H1 (cell line): ENCODE measurements around the gene ALDH5A1. TPM values are rescaled to one million over a fixed set of nuclear protein-coding genes. Genes with fewer than 3 reads are reported as not detected.

Experiments
- CTCF ChIA-PET: fragments of 300-600 bp; sonication (Branson Sonifier 250); formaldehyde crosslinking; loops from one replicate; lab custom pipeline; 2021; ENCODE audit not compliant: partially characterized antibody; lab: Charles Lee
- POLR2A ChIA-PET: fragments of 300-600 bp; sonication (Branson Sonifier 250); formaldehyde crosslinking; loops from one replicate; lab custom pipeline; 2021; ENCODE audit warnings: inconsistent platforms; ENCODE audit not compliant: partially characterized antibody; lab: Charles Lee
- DNase-seq, 2 experiments: peaks; one replicate each; pipeline versions ENCODE4 v3.0.0 to v3.0.0-alpha.2; 2010 to 2022; ENCODE audit warnings: low spot score in 2 of 2, low read depth in 1 of 2, mixed read lengths in 1 of 2
- FAIRE-seq: peaks from 2 replicates; lab custom pipeline; 2011; peaks lifted over from hg19 to GRCh38; lab: Jason Lieb, UNC
- H2AFZ ChIP-seq: 2 replicates; pipeline ENCODE4 v1.8.1; 2012; ENCODE audit warnings: low read length, inconsistent platforms
- H2AK5ac ChIP-seq: 2 replicates; pipeline ENCODE4 v1.6.1; 2013; ENCODE audit warnings: low read depth, low read length
- H2BK120ac ChIP-seq: replicated peaks from 2 replicates; pipeline ENCODE3; 2013; ENCODE audit warnings: low read depth, low read length, inconsistent platforms
- H2BK12ac ChIP-seq: 2 replicates; pipeline ENCODE4 v1.6.1; 2013; ENCODE audit warnings: low read depth, low read length
- H2BK15ac ChIP-seq: 2 replicates; pipeline ENCODE4 v1.6.1; 2013; ENCODE audit warnings: low read length
- H2BK20ac ChIP-seq: 2 replicates; pipeline ENCODE4 v1.6.1; 2013; ENCODE audit warnings: low read length
- H2BK5ac ChIP-seq: 2 replicates; pipeline ENCODE4 v1.6.1; 2013; ENCODE audit warnings: low read depth, low read length
- H3K14ac ChIP-seq: 2 replicates; pipeline ENCODE4 v1.6.1; 2013; ENCODE audit warnings: inconsistent platforms; ENCODE audit not compliant: insufficient read length
- H3K18ac ChIP-seq: 2 replicates; pipeline ENCODE4 v1.6.1; 2013; ENCODE audit warnings: low read length; ENCODE audit errors: extremely low read depth
- H3K23ac ChIP-seq: 2 replicates; pipeline ENCODE4 v1.6.1; 2013; ENCODE audit warnings: inconsistent platforms; ENCODE audit not compliant: insufficient read length
- H3K23me2 ChIP-seq: 2 replicates; pipeline ENCODE4 v1.6.1; 2013; ENCODE audit warnings: low read depth, low read length
- H3K27ac ChIP-seq: 2 replicates; pipeline ENCODE4 v1.6.1; 2011; ENCODE audit warnings: low read depth, low read length, inconsistent platforms
- H3K27me3 ChIP-seq, 4 experiments: replicated peaks in 1 of 4; 1 replicate in 1 of 4; 2 replicates in 3 of 4; pipeline versions ENCODE4 v1.6.1 to v1.8.1; 2011 to 2013; ENCODE audit warnings: low read length in 3 of 4, mild to moderate bottlenecking in 3 of 4, inconsistent platforms in 2 of 4, mixed read lengths in 2 of 4, moderate library complexity in 1 of 4; ENCODE audit not compliant: control insufficient read depth in 3 of 4, insufficient read depth in 3 of 4; ENCODE audit errors: extremely low read depth in 1 of 4
- H3K36me3 ChIP-seq, 4 experiments: 2 replicates each; pipeline versions ENCODE4 v1.6.1 to v1.8.1; 2011 to 2013; ENCODE audit warnings: mild to moderate bottlenecking in 4 of 4, low read length in 3 of 4, moderate library complexity in 2 of 4, control low read depth in 1 of 4, inconsistent platforms in 1 of 4; ENCODE audit not compliant: insufficient read depth in 4 of 4, control insufficient read depth in 2 of 4
- H3K4ac ChIP-seq: replicated peaks from 2 replicates; pipeline ENCODE3; 2013; ENCODE audit warnings: low read length, low read depth, mixed read lengths, inconsistent platforms; ENCODE audit not compliant: insufficient read length
- H3K4me1 ChIP-seq, 4 experiments: replicated peaks in 1 of 4; 1 replicate in 1 of 4; 2 replicates in 3 of 4; pipeline versions ENCODE4 v1.6.1 to v1.8.1; 2011 to 2013; ENCODE audit warnings: low read length in 3 of 4, inconsistent platforms in 2 of 4, mixed read lengths in 1 of 4; ENCODE audit not compliant: insufficient read depth in 4 of 4, control insufficient read depth in 3 of 4
- H3K4me2 ChIP-seq, 2 experiments: 2 replicates each; pipeline versions ENCODE4 v1.6.1 to v1.8.1; 2011 to 2013; ENCODE audit warnings: low read depth in 2 of 2, low read length in 2 of 2, control low read depth in 1 of 2, inconsistent platforms in 1 of 2, mild to moderate bottlenecking in 1 of 2; ENCODE audit not compliant: insufficient read depth in 1 of 2
- H3K4me3 ChIP-seq, 4 experiments: fragments of 200-600, 300-600 bp in 1 of 4; sonication (generic), shearing (Covaris generic), sonication (Bioruptor Twin) in 1 of 4; 2 replicates each; pipeline versions ENCODE4 v1.5.1 to v1.8.1; 2011 to 2016; ENCODE audit warnings: low read length in 4 of 4, low read depth in 3 of 4, control low read depth in 2 of 4, inconsistent platforms in 2 of 4, mild to moderate bottlenecking in 2 of 4, mixed read lengths in 1 of 4, moderate library complexity in 1 of 4; ENCODE audit not compliant: insufficient read depth in 2 of 4; ENCODE audit errors: extremely low read depth in 1 of 4
- H3K56ac ChIP-seq: replicated peaks from 2 replicates; pipeline ENCODE3; 2013; ENCODE audit warnings: low read depth, mild to moderate bottlenecking, mixed read lengths, low read length, inconsistent platforms; ENCODE audit not compliant: insufficient read length
- H3K79me1 ChIP-seq: 2 replicates; pipeline ENCODE4 v1.6.1; 2013; ENCODE audit warnings: low read depth, low read length, control low read depth
- H3K79me2 ChIP-seq, 2 experiments: 2 replicates each; pipeline versions ENCODE4 v1.6.1 to v1.8.1; 2012 to 2013; ENCODE audit warnings: low read length in 2 of 2, mild to moderate bottlenecking in 2 of 2, inconsistent platforms in 1 of 2; ENCODE audit not compliant: insufficient read depth in 2 of 2, control insufficient read depth in 1 of 2
- H3K9ac ChIP-seq, 4 experiments: replicated peaks in 1 of 4; 1 replicate in 1 of 4; 2 replicates in 3 of 4; pipeline versions ENCODE4 v1.6.1 to v1.8.1; 2011 to 2013; ENCODE audit warnings: low read depth in 3 of 4, low read length in 3 of 4, control low read depth in 2 of 4, mild to moderate bottlenecking in 2 of 4, moderate library complexity in 2 of 4, inconsistent platforms in 1 of 4; ENCODE audit errors: extremely low read depth in 1 of 4
- H3K9me3 ChIP-seq, 2 experiments: 2 replicates each; pipeline versions ENCODE4 v1.6.1 to v1.8.1; 2012 to 2013; ENCODE audit warnings: mild to moderate bottlenecking in 2 of 2, moderate library complexity in 2 of 2, control low read depth in 1 of 2, inconsistent platforms in 1 of 2, low read depth in 1 of 2, low read length in 1 of 2, mixed read lengths in 1 of 2; ENCODE audit not compliant: insufficient read depth in 2 of 2
- H4K20me1 ChIP-seq, 2 experiments: replicated peaks in 1 of 2; 2 replicates each; pipeline versions ENCODE3 to v1.8.1; 2011 to 2013; ENCODE audit warnings: inconsistent platforms in 2 of 2, low read length in 2 of 2, mild to moderate bottlenecking in 1 of 2; ENCODE audit not compliant: insufficient read depth in 2 of 2, control insufficient read depth in 1 of 2
- H4K5ac ChIP-seq: 2 replicates; pipeline ENCODE4 v1.6.1; 2013; ENCODE audit warnings: low read length, low read depth, mixed read lengths, inconsistent platforms; ENCODE audit not compliant: insufficient read length
- H4K8ac ChIP-seq: 2 replicates; pipeline ENCODE4 v1.8.0; 2013; ENCODE audit warnings: mild to moderate bottlenecking, moderate library complexity, low read length, inconsistent platforms; ENCODE audit not compliant: insufficient read depth; ENCODE audit errors: extremely low read depth
- H4K91ac ChIP-seq: replicated peaks from 2 replicates; pipeline ENCODE3; 2013; ENCODE audit warnings: low read length, mixed read lengths, inconsistent platforms; ENCODE audit not compliant: insufficient read length
- CEBPB ChIP-seq: IDR thresholded peaks from 2 replicates; pipeline ENCODE4 v1.6.1; 2012; ENCODE audit warnings: low read depth, low read length
- KDM4A ChIP-seq: IDR thresholded peaks from one replicate; pipeline ENCODE4 v1.7.1; 2012; ENCODE audit warnings: low read depth, mild to moderate bottlenecking, moderate library complexity, low read length, inconsistent platforms; ENCODE audit not compliant: severe bottlenecking
- RNF2 ChIP-seq: fragments of 200-900, 300-1000 bp; sonication (generic); IDR thresholded peaks from 2 replicates; pipeline ENCODE4 v1.7.1; 2016; ENCODE audit warnings: borderline replicate concordance, low read depth, mild to moderate bottlenecking, antibody characterized with exemption, low read length; ENCODE audit not compliant: poor library complexity, severe bottlenecking; ENCODE audit errors: missing control alignments
- WGBS, 2 experiments: shearing (Covaris generic) in 1 of 2; methylation state at CpG; one replicate each; pipeline versions ENCODE4 v1.1.6 to v1.1.7; 2013 to 2015; ENCODE audit warnings: low lambda C conversion rate in 2 of 2, mixed read lengths in 2 of 2, inconsistent platforms in 1 of 2, low coverage in 1 of 2, missing lambda C conversion rate in 1 of 2; ENCODE audit not compliant: insufficient replicate concordance in 2 of 2, insufficient coverage in 1 of 2, insufficient read length in 1 of 2; ENCODE audit errors: extremely low coverage in 1 of 2, missing lambda C conversion rate in 1 of 2; 5-methylcytosine and 5-hydroxymethylcytosine counted together
- polyA plus RNA-seq, 7 experiments: library from polyadenylated mRNA; depleted of rRNA in 3 of 7; stranded (reverse) in 5 of 7; unstranded in 2 of 7; fragments of >200 nt in 5 of 7; fragments of 200-250 nt in 2 of 7; gene quantifications; 1 replicate in 5 of 7; 2 replicates in 1 of 7; 4 replicates in 1 of 7; pipeline versions ENCODE4 v1.2.1 to v1.2.3, GENCODE V29; 2011 to 2013; ENCODE audit warnings: missing spikeins in 2 of 7, mixed read lengths in 2 of 7
- total RNA-seq: library from RNA; stranded (reverse); fragmentation: NEBNext Ultra II Directional; extraction: Animal tissue kit (Norgen Biotek cat#: 25700); gene quantifications from 2 replicates; pipeline ENCODE4 v1.2.1, GENCODE V29; 2021

ALDH5A1 gene
- total and polyA plus RNA-seq, 2 of the 8 experiments (the other 6 are each of a cell fraction or from before 2014, with no cell fraction given), result 1.5 to 2.4 TPM

DNA sequence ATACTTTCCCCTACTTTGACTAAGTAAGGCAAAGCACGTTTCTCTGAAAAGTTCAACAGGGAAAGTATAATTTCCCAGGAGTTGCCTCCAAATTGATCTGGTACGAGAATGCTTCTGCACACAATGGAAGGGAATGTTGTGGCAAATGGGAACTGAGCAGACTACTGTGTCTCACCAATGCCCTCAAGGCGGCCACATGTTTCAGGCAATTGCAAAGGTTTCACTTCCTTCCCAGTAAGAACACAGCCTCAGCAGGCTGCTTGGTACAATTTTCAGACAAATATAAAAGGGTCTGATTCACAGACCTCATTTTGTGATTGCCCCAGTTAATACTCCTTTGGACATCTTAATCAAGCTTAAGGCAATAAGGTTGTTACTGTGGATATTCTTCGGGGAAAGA lies 80.0 kb downstream of the ALDH5A1 start:
- no peak overlapping the region for H3K4ac ChIP-seq
- no peak overlapping the region for H4K5ac ChIP-seq
- H3K27me3 ChIP-seq, result peaks cover 0 to 6% (median 3%) of the 10 kb centered on the region in 4 experiments; a peak in 4 of 7 replicates
- no peaks in the 10 kb centered on the region for H3K79me2 ChIP-seq
- no peak overlapping the region for H3K4me3 ChIP-seq
- H4K8ac ChIP-seq, result no peak overlapping the region
- no peak overlapping the region for H3K23ac ChIP-seq
- H2AFZ ChIP-seq, result no peak overlapping the region
- no peak overlapping the region for H3K14ac ChIP-seq
- H3K4me2 ChIP-seq, result no peak overlapping the region
- H2AK5ac ChIP-seq, result no peak overlapping the region
- H2BK120ac ChIP-seq, result no peak overlapping the region
- no peak for FAIRE-seq
- H2BK5ac ChIP-seq, result no peak overlapping the region
- no peak overlapping the region for H2BK20ac ChIP-seq
- ChIA-PET CTCF (interaction anchor here (0.6 to 1.2 kb wide), 4 partner anchors 9 to 496 kb away, joined by 3 read pairs; no protein-coding TSS in a partner anchor), POLR2A (no interaction called here)
- H3K9ac ChIP-seq, result no peak overlapping the region
- H2BK15ac ChIP-seq, result no peak overlapping the region
- TF ChIP-seq RNF2, result no peak
- no peak for TF ChIP-seq CEBPB
- no peak for TF ChIP-seq KDM4A
- H2BK12ac ChIP-seq, result no peak overlapping the region
- H3K36me3 ChIP-seq, result no peaks in the 10 kb centered on the region
- no peaks in the 10 kb centered on the region for H4K20me1 ChIP-seq
- H3K56ac ChIP-seq, result no peak overlapping the region
- DNase-seq, result no peak
- H3K9me3 ChIP-seq, result no peaks in the 10 kb centered on the region
- no peak overlapping the region for H4K91ac ChIP-seq
- 0 out of 7 replicates have a peak, but pooled peaks cover 0 to 3% (median 0%) of the 10 kb centered on the region in 4 experiments for H3K4me1 ChIP-seq
- no peak overlapping the region for H3K18ac ChIP-seq
- no peaks in the 10 kb centered on the region for H3K23me2 ChIP-seq
- 87% methylated on average over 4 of the region's 4 CpGs; no CpG with 5 or more reads in 1 of the 2 experiments for WGBS, 2 experiments
- H3K79me1 ChIP-seq, result no peaks in the 10 kb centered on the region
- no peak overlapping the region for H3K27ac ChIP-seq
